HepG2 (cell line): ENCODE data around the gene DST. TPM values are rescaled to one million over a fixed set of nuclear protein-coding genes. Genes with fewer than 3 reads are reported as not detected.

Source experiments
- ATAC-seq: fragments of 200-7000 bp; cut with Tn5 transposase; 3 replicates; pipeline ENCODE4 v1.9.1; 2020; ENCODE audit warnings: mild to moderate bottlenecking, moderate library complexity
- BruUV-seq: library from RNA; stranded (reverse); fragments of 400-500 nt; replicated peaks from 2 replicates; lab custom pipeline; 2021; lab: Mats Ljungman, UMichigan
- CTCF ChIA-PET: fragments of 300-600 bp; formaldehyde crosslinking; extraction: SDS; loops from one replicate; lab custom pipeline; 2021; ENCODE audit warnings: low total read pairs, inconsistent platforms, low intra/inter-chr PET ratio; lab: Yijun Ruan, JAX
- POLR2A ChIA-PET: fragments of 350-600 bp; sonication (Branson Sonifier 250); formaldehyde crosslinking; loops from one replicate; lab custom pipeline; 2020; ENCODE audit warnings: antibody characterized with exemption, inconsistent platforms; lab: Yijun Ruan, JAX
- DNase-seq: peaks from one replicate; pipeline ENCODE4 v3.0.0-alpha.2; 2015; ENCODE audit warnings: low spot score
- FAIRE-seq: peaks from 3 replicates; lab custom pipeline; 2011; peaks lifted over from hg19 to GRCh38; lab: Jason Lieb, UNC
- H2AFZ ChIP-seq: one replicate; pipeline ENCODE4 v1.6.1; 2011; ENCODE audit warnings: low read length, inconsistent platforms
- H3K27ac ChIP-seq: fragments of 300-600 bp; 3 replicates; pipeline ENCODE4 v1.8.0; 2011; ENCODE audit warnings: mixed run types, mild to moderate bottlenecking, mixed read lengths, low read length, inconsistent platforms; ENCODE audit not compliant: insufficient read depth; ENCODE audit errors: extremely low read length
- H3K27me3 ChIP-seq, 2 experiments: fragments of 200-600 bp in 1 of 2; 2 replicates in 1 of 2; 3 replicates in 1 of 2; pipeline versions ENCODE4 v1.6.0 to v1.8.0; 2011; ENCODE audit warnings: low read length in 2 of 2, mild to moderate bottlenecking in 2 of 2, moderate library complexity in 2 of 2, inconsistent platforms in 1 of 2; ENCODE audit not compliant: insufficient read depth in 2 of 2, control insufficient read depth in 1 of 2
- H3K36me3 ChIP-seq, 2 experiments: fragments of 200-600 bp in 1 of 2; replicated peaks in 1 of 2; 2 replicates in 1 of 2; 3 replicates in 1 of 2; pipeline versions ENCODE4 v1.5.1 to v1.8.0; 2011; ENCODE audit warnings: low read length in 2 of 2, inconsistent platforms in 1 of 2; ENCODE audit not compliant: insufficient read depth in 2 of 2, control insufficient read depth in 1 of 2
- H3K4me1 ChIP-seq: 2 replicates; pipeline ENCODE4 v1.5.1; 2012; ENCODE audit warnings: low read length, inconsistent platforms; ENCODE audit not compliant: insufficient read depth
- H3K4me2 ChIP-seq: 2 replicates; pipeline ENCODE4 v1.6.0; 2011; ENCODE audit warnings: low read depth, low read length, inconsistent platforms
- H3K4me3 ChIP-seq, 3 experiments: fragments of 200-600 bp in 1 of 3; sonication (generic), shearing (Covaris generic) in 1 of 3; replicated peaks in 1 of 3; 2 replicates each; pipeline ENCODE4 v1.5.1; 2011 to 2016; ENCODE audit warnings: low read length in 3 of 3, inconsistent platforms in 2 of 3, low read depth in 2 of 3, mild to moderate bottlenecking in 2 of 3, control low read depth in 1 of 3, mixed read lengths in 1 of 3; ENCODE audit not compliant: insufficient read depth in 1 of 3
- H3K79me2 ChIP-seq: one replicate; pipeline ENCODE4 v1.6.1; 2011; ENCODE audit warnings: low read length, inconsistent platforms; ENCODE audit not compliant: insufficient read depth
- H3K9ac ChIP-seq: 2 replicates; pipeline ENCODE4 v1.6.0; 2011; ENCODE audit warnings: mild to moderate bottlenecking, low read depth, low read length, inconsistent platforms; ENCODE audit not compliant: insufficient read depth
- H3K9me3 ChIP-seq: 2 replicates; pipeline ENCODE4 v1.5.1; 2012; ENCODE audit warnings: mild to moderate bottlenecking, low read length
- H4K20me1 ChIP-seq: 2 replicates; pipeline ENCODE4 v1.6.0; 2011; ENCODE audit warnings: inconsistent platforms, mild to moderate bottlenecking, low read length, moderate library complexity; ENCODE audit not compliant: insufficient read depth
- EEA1 ChIP-seq: sonication (generic); formaldehyde crosslinking; IDR thresholded peaks from 2 replicates; pipeline ENCODE4 v1.5.1; 2020; ENCODE audit warnings: mild to moderate bottlenecking, missing genetic modification reagents, borderline replicate concordance
- HIVEP1 ChIP-seq: sonication (generic); formaldehyde crosslinking; IDR thresholded peaks from 2 replicates; pipeline ENCODE4 v1.4.0; 2020; ENCODE audit warnings: mild to moderate bottlenecking, missing genetic modification reagents
- HNF4A ChIP-seq: sonication (generic); formaldehyde crosslinking; IDR thresholded peaks from 2 replicates; pipeline ENCODE4 v1.4.0; 2020; ENCODE audit warnings: missing genetic modification reagents
- IKZF5 ChIP-seq: IDR thresholded peaks from 2 replicates; pipeline ENCODE4 v1.6.1; 2018; ENCODE audit warnings: missing genetic modification reagents, mild to moderate bottlenecking, missing compliant biosample characterization
- KAT7 ChIP-seq: IDR thresholded peaks from 2 replicates; pipeline ENCODE4 v1.6.1; 2018; ENCODE audit warnings: borderline replicate concordance, missing compliant biosample characterization
- KLF11 ChIP-seq: IDR thresholded peaks from 2 replicates; pipeline ENCODE4 v1.6.1; 2016; ENCODE audit warnings: missing compliant biosample characterization
- KLF16 ChIP-seq, 2 experiments: sonication (generic) in 1 of 2; formaldehyde crosslinking in 1 of 2; IDR thresholded peaks; 2 replicates each; pipeline versions ENCODE4 v1.6.1 to v1.8.0; 2016 to 2023; ENCODE audit warnings: missing genetic modification reagents in 2 of 2, missing compliant biosample characterization in 1 of 2
- NCOA1 ChIP-seq: sonication (generic); formaldehyde crosslinking; IDR thresholded peaks from 2 replicates; pipeline ENCODE4 v1.9.0; 2021; ENCODE audit warnings: missing genetic modification reagents
- NCOA2 ChIP-seq: sonication (generic); formaldehyde crosslinking; IDR thresholded peaks from 2 replicates; pipeline ENCODE4 v1.8.0; 2022; ENCODE audit warnings: inconsistent platforms
- SKI ChIP-seq: fragments of 450-650 bp; IDR thresholded peaks from one replicate; pipeline ENCODE4 v1.6.1; 2018; ENCODE audit warnings: mild to moderate bottlenecking; ENCODE audit not compliant: partially characterized antibody
- SOX13 ChIP-seq, 3 experiments: fragments of 450-650 bp in 1 of 3; sonication (generic) in 1 of 3; formaldehyde crosslinking in 1 of 3; IDR thresholded peaks in 2 of 3; conservative IDR thresholded peaks in 1 of 3; 2 replicates each; pipeline versions ENCODE4 v1.5.0 to v1.6.1; 2016 to 2020; ENCODE audit warnings: antibody characterized with exemption in 1 of 3, mild to moderate bottlenecking in 1 of 3, missing compliant biosample characterization in 1 of 3, missing genetic modification reagents in 1 of 3, moderate library complexity in 1 of 3
- WIZ ChIP-seq: sonication (generic); formaldehyde crosslinking; IDR thresholded peaks from 2 replicates; pipeline ENCODE4 v1.5.1; 2020; ENCODE audit warnings: mild to moderate bottlenecking, missing genetic modification reagents
- ZNF460 ChIP-seq: sonication (generic); formaldehyde crosslinking; IDR thresholded peaks from 2 replicates; pipeline ENCODE4 v1.5.1; 2020; ENCODE audit warnings: missing genetic modification reagents, mild to moderate bottlenecking, borderline replicate concordance
- ZNF746 ChIP-seq: sonication (generic); formaldehyde crosslinking; IDR thresholded peaks from 2 replicates; pipeline ENCODE4 v1.8.0; 2022; ENCODE audit warnings: mild to moderate bottlenecking, missing genetic modification reagents
- WGBS: methylation state at CpG from one replicate; pipeline ENCODE4 v1.1.6; 2017; ENCODE audit warnings: low lambda C conversion rate; 5-methylcytosine and 5-hydroxymethylcytosine counted together
- in situ Hi-C: cut with HindIII; loops from 2 replicates; pipeline ENCODE4 v1.10.0; 2017; ENCODE audit warnings: low pct_unique_long_range_greater_than_20kb; ENCODE audit not compliant: extremely low pct_ligation_motif_present
- intact Hi-C: fragments of 100-400 bp; cut with micrococcal nuclease; formaldehyde crosslinking; loops from one replicate; pipeline ENCODE4 v1.10.0; 2022; ENCODE audit not compliant: unreplicated experiment
- polyA plus RNA-seq, 8 experiments: library from polyadenylated mRNA; depleted of rRNA in 3 of 8; stranded (reverse) in 7 of 8; unstranded in 1 of 8; fragments of >200 nt; fragmentation: Illumina TruSeq in 4 of 8; extraction: Trizol in 4 of 8; gene quantifications; 2 replicates each; pipeline versions ENCODE4 v1.2.1 to v1.2.3, GENCODE V29; 2011 to 2016; ENCODE audit warnings: low read depth in 4 of 8, missing spikeins in 1 of 8, mixed read lengths in 1 of 8; ENCODE audit not compliant: insufficient read depth in 1 of 8
- total RNA-seq, 5 experiments: library from RNA; depleted of rRNA; stranded (reverse); fragments of >200 nt; fragmentation: Illumina TruSeq; extraction: Trizol; gene quantifications; 2 replicates each; pipeline ENCODE4 v1.2.3, GENCODE V29; 2016; ENCODE audit warnings: low read depth in 1 of 5
- TF ChIP-seq, protein P1 (sequence below): sonication (generic); formaldehyde crosslinking; IDR thresholded peaks from 2 replicates; pipeline ENCODE4 v1.5.0; 2020; ENCODE audit warnings: missing genetic modification reagents
- TF ChIP-seq, protein P2 (sequence below): sonication (generic); formaldehyde crosslinking; IDR thresholded peaks from 2 replicates; pipeline ENCODE4 v1.5.0; 2020; ENCODE audit warnings: missing genetic modification reagents

DST gene
- total and polyA plus RNA-seq, 2 of the 13 experiments (the other 11 are each of a cell fraction or from before 2014, with no cell fraction given) = 64.4 to 89.0 TPM

DNA sequence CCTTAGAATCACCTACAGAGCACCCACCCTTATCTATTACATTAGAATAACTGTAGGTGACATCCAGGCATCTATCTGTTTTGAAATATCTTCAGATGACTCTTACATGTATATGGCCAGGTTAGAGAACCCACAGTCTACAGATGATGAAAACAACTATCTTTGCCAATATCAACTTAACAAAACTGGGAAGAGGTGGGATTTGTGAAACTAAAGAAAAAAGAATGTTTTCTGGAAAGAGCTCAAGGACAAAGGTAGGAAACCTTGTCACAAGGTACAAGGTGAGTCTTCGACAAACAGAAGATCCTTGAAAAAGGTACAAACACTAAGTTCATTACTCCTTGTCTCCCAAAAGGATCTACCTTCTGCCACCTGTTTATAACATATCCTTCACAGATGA lies 47.0 kb upstream of the DST start:
- ATAC-seq (no peak), FAIRE-seq (no peak), DNase-seq (no peak)
- peaks cover 13% of the 10 kb centered on the region for H3K79me2 ChIP-seq
- H3K4me3 ChIP-seq = peak overlapping the region; percentile 27 to 56 (median 43); a peak in 4 of 6 replicates
- in situ Hi-C loops = loop anchor here (5.0 kb wide), 1 partner anchor 47 kb away; the partner anchor contains the start of gene DST
- no peaks in the 10 kb centered on the region for H3K27me3 ChIP-seq
- ChIA-PET CTCF (no interaction called here), POLR2A (interaction anchor here (0.7 to 4.2 kb wide), 7 partner anchors 10 to 290 kb away, joined by 3 to 52 read pairs (median 3); partner anchors contain the start of gene DST)
- H3K4me2 ChIP-seq = peak overlapping the region; percentile 75
- WGBS = 44% methylated on average over 1 of the region's 1 CpG
- peak overlapping the region; percentile 5 for H3K27ac ChIP-seq
- no TSS peak for BruUV-seq
- H3K36me3 ChIP-seq = no peaks in the 10 kb centered on the region
- H2AFZ ChIP-seq = no peak overlapping the region
- H3K9me3 ChIP-seq = no peaks in the 10 kb centered on the region
- H3K9ac ChIP-seq = peak overlapping the region; percentile 69; the same call in 1 of the 2 replicates
- intact Hi-C loops = loop anchor here (10.0 kb wide), 1 partner anchor 375 kb away; no protein-coding TSS in a partner anchor
- no peaks in the 10 kb centered on the region for H4K20me1 ChIP-seq
- H3K4me1 ChIP-seq = peaks cover 91% of the 10 kb centered on the region
- TF ChIP-seq, protein P1, sequence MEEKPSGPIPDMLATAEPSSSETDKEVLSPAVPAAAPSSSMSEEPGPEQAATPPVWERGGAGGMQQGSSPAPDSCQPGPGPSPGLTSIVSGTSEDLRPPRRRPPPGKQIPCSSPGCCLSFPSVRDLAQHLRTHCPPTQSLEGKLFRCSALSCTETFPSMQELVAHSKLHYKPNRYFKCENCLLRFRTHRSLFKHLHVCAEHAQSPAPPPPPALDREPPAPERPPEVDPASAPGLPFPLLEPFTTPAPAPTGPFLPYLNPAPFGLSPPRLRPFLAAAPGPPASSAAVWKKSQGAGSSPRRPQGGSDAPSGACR = no peak
- no peak for TF ChIP-seq SKI
- TF ChIP-seq WIZ (CRISPR knock-in tag) = no peak
- no peak for TF ChIP-seq KLF11 (CRISPR knock-in tag)
- TF ChIP-seq HNF4A (CRISPR knock-in tag) = peak; percentile 7; the same call in 1 of the 2 replicates
- TF ChIP-seq ZNF746 (CRISPR knock-in tag) = no peak
- 0 out of 4 replicates have a peak, but pooled peaks of 1 of the 2 experiments have one; percentile 18 for TF ChIP-seq KLF16 (CRISPR knock-in tag; IDR thresholded peaks at IDR 0.05)
- TF ChIP-seq NCOA2 (CRISPR knock-in tag) = peak; percentile 41; the same call in 1 of the 2 replicates
- no peak for TF ChIP-seq IKZF5 (CRISPR knock-in tag)
- TF ChIP-seq KAT7 = 0 out of 2 replicates have a peak, but pooled peaks have one; percentile 2
- TF ChIP-seq, protein P2, sequence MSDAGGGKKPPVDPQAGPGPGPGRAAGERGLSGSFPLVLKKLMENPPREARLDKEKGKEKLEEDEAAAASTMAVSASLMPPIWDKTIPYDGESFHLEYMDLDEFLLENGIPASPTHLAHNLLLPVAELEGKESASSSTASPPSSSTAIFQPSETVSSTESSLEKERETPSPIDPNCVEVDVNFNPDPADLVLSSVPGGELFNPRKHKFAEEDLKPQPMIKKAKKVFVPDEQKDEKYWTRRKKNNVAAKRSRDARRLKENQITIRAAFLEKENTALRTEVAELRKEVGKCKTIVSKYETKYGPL = no peak
- TF ChIP-seq SOX13 (IDR thresholded peaks at IDR 0.05) = no peak
- TF ChIP-seq SOX13 (CRISPR knock-in tag; conservative IDR thresholded peaks at IDR 0.05 in 1 of 2, IDR thresholded peaks at IDR 0.05 in 1 of 2) = 0 out of 4 replicates have a peak, but pooled peaks of 1 of the 2 experiments have one; percentile 12
- no peak for TF ChIP-seq HIVEP1 (CRISPR knock-in tag)
- TF ChIP-seq NCOA1 (CRISPR knock-in tag) = no peak
- TF ChIP-seq ZNF460 (CRISPR knock-in tag) = no peak
- TF ChIP-seq EEA1 = no peak
